GM19025 (cell line): ENCODE data around the gene DOCK7.

Experiments
- ATAC-seq: cut with Tn5 transposase; IDR thresholded peaks from one replicate; pipeline ENCODE4 v1.9.1; 2021; ENCODE audit warnings: mild to moderate bottlenecking, low read depth, moderate library complexity; ENCODE audit not compliant: unreplicated experiment

The DOCK7 gene

GRCh38 chr1:62426237-62426636 is 261.9 kb downstream of the DOCK7 start:
- ATAC-seq: no peak

- no peak for ATAC-seq
These were observed 263.1 kb downstream of the DOCK7 start for GRCh38 chr1:62425041-62425440.

GRCh38 chr1:62424411-62424810 is 263.8 kb downstream of the DOCK7 start:
- ATAC-seq: no peak

- ATAC-seq: no peak
These were observed 264.5 kb downstream of the DOCK7 start for GRCh38 chr1:62423580-62424242.

- no peak for ATAC-seq
These were observed 268.0 kb downstream of the DOCK7 start for GRCh38 chr1:62420214-62420613.

- no peak for ATAC-seq
These were observed 270.7 kb downstream of the DOCK7 start for GRCh38 chr1:62417351-62417999.

- no peak for ATAC-seq
These were observed 272.5 kb downstream of the DOCK7 start for GRCh38 chr1:62415687-62416086.

GRCh38 chr1:62407398-62408009 is 280.7 kb downstream of the DOCK7 start:
- no peak for ATAC-seq

- no peak for ATAC-seq
These were observed 281.6 kb downstream of the DOCK7 start for GRCh38 chr1:62406576-62406975.

- no peak for ATAC-seq
These were observed 282.9 kb downstream of the DOCK7 start for GRCh38 chr1:62405247-62405646.
